ENCODE measurements around the gene ATP11A.

ATP11A gene

GRCh38 chr13:112928020-112928971, 238.5 kb downstream of the ATP11A start:
- H3K4me1 Mint-ChIP-seq = peaks cover 3% of the 10 kb centered on the region
- H3K9me3 Mint-ChIP-seq = no peaks in the 10 kb centered on the region
- ATAC-seq (no peak), DNase-seq (no peak)
- no peak overlapping the region for H3K4me3 Mint-ChIP-seq
- H3K27ac Mint-ChIP-seq = no peak overlapping the region
- peaks cover 38% of the 10 kb centered on the region for H3K27me3 Mint-ChIP-seq
- H3K36me3 Mint-ChIP-seq (ENCODE audit: low read depth) = no peaks in the 10 kb centered on the region

DNA sequence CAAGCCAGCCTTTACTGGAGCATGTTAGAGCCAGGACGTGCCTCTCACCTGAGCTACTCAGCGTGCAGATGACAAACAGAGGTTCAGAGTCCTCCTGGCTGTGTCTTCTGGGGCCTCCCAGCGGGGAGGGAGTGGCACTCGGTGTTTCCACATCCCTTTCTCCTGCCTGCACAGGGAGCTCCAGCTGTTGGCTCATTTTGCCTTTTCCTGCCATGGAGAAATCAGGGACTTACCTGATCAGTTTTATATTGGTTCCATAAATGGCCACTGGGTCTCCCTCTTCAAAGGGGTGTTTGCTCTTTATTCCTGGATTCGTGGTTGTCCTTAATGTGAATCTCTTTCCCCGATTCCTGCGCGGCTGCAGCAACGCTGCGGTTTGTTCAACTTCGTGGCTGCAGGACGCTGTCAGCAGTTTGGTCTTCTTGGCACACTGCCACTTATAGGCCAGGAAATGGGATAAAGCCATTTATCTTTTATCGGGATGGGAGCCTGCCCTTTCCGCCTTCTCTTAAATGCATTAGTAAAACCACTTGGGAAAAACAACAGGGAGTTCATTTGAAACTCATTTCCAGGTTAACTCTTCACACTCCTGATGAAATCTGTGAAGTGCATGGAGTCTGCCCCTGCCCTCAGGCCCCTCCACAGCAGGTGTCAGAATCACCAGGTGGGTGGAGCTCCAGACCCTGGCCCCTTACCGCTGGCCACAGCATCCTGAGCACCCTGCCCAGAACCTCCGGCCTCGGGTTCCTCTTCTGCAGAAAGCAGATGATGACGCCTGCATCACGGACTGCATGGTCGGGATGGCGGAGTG, 239.3 kb downstream of the ATP11A start:
- DNase-seq (no peak), ATAC-seq (no peak)
- no peaks in the 10 kb centered on the region for H3K9me3 Mint-ChIP-seq
- H3K4me1 Mint-ChIP-seq = peaks cover 3% of the 10 kb centered on the region
- no peak overlapping the region for H3K4me3 Mint-ChIP-seq
- H3K27ac Mint-ChIP-seq = no peak overlapping the region
- H3K36me3 Mint-ChIP-seq (ENCODE audit: low read depth) = no peaks in the 10 kb centered on the region
- peaks cover 37% of the 10 kb centered on the region for H3K27me3 Mint-ChIP-seq

DNA sequence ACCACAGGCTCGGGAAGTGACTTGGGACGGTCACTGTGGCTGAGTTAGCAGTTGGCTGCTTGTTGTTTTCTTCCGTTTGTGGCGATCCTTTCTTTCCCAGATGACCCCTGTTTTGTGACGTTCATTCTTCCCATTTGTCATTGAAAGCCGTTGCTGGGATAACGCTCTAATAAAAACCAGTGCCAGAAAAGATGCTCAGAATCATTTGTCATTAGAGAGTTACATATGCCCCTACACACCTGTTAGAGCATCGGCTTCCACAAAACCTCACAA, 239.9 kb downstream of the ATP11A start:
- ATAC-seq (no peak), DNase-seq (no peak)
- H3K9me3 Mint-ChIP-seq = no peaks in the 10 kb centered on the region
- no peak overlapping the region for H3K4me3 Mint-ChIP-seq
- no peak overlapping the region for H3K27ac Mint-ChIP-seq
- peaks cover 37% of the 10 kb centered on the region for H3K27me3 Mint-ChIP-seq
- H3K36me3 Mint-ChIP-seq (ENCODE audit: low read depth) = no peaks in the 10 kb centered on the region
- peaks cover 3% of the 10 kb centered on the region for H3K4me1 Mint-ChIP-seq

- no peak overlapping the region for H3K4me3 Mint-ChIP-seq
- peaks cover 3% of the 10 kb centered on the region for H3K4me1 Mint-ChIP-seq
- DNase-seq (no peak), ATAC-seq (no peak)
- no peaks in the 10 kb centered on the region for H3K36me3 Mint-ChIP-seq (ENCODE audit: low read depth)
- H3K27me3 Mint-ChIP-seq = peaks cover 37% of the 10 kb centered on the region
- no peaks in the 10 kb centered on the region for H3K9me3 Mint-ChIP-seq
- H3K27ac Mint-ChIP-seq = no peak overlapping the region
These were observed 240.4 kb downstream of the ATP11A start for GRCh38 chr13:112930192-112930591.

- peaks cover 3% of the 10 kb centered on the region for H3K4me1 Mint-ChIP-seq
- H3K9me3 Mint-ChIP-seq = no peaks in the 10 kb centered on the region
- ATAC-seq (no peak), DNase-seq (no peak)
- H3K36me3 Mint-ChIP-seq (ENCODE audit: low read depth) = no peaks in the 10 kb centered on the region
- H3K27ac Mint-ChIP-seq = no peak overlapping the region
- peaks cover 39% of the 10 kb centered on the region for H3K27me3 Mint-ChIP-seq
- H3K4me3 Mint-ChIP-seq = no peak overlapping the region
These were observed 241.4 kb downstream of the ATP11A start for GRCh38 chr13:112931028-112931934.

DNA sequence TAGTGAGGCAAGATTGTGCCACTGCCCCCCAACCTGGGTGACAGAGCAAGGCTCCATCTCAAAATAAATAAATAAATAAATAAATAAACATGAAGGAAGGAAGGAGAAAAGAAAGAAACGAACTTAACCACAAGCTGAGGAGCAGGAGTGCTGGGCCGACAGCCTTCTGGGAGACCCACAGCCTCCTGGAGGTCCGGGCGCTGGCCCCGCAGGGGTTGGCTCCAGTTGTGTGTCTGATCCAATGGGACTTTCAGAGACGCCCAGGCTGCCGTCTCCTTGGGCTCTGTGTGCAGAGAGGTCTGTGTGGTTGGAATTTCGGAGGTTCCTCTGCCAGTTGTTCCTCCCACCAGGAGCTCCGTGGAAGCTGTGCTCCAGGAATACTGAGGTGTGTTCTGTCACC, 243.1 kb downstream of the ATP11A start:
- H3K4me3 Mint-ChIP-seq = no peak overlapping the region
- peaks cover 3% of the 10 kb centered on the region for H3K4me1 Mint-ChIP-seq
- H3K27ac Mint-ChIP-seq = no peak overlapping the region
- peaks cover 39% of the 10 kb centered on the region for H3K27me3 Mint-ChIP-seq
- no peaks in the 10 kb centered on the region for H3K36me3 Mint-ChIP-seq (ENCODE audit: low read depth)
- no peaks in the 10 kb centered on the region for H3K9me3 Mint-ChIP-seq
- no peak for ATAC-seq
- DNase-seq = no peak

DNA sequence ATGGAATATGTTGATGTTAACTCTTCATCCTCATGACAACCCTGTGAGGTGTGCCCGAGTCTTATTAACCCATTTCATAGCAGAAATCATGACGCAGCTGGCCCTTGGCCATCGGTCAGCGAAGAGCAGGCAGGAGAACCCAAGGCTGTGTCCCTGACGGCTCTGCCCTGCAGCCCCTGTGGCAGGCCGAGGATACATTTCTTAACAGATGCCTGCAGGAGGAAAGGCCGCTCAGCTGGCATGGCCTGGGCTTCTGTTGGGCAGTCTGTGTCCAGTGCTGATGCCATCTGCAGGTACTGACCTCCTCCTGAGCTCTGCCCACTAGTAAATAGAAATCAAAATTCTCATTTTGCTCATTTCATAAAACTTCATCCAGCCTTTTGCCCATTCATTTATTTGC, 243.8 kb downstream of the ATP11A start:
- no peaks in the 10 kb centered on the region for H3K9me3 Mint-ChIP-seq
- H3K27ac Mint-ChIP-seq = no peak overlapping the region
- ATAC-seq = no peak
- no peaks in the 10 kb centered on the region for H3K36me3 Mint-ChIP-seq (ENCODE audit: low read depth)
- H3K4me1 Mint-ChIP-seq = peaks cover 3% of the 10 kb centered on the region
- H3K27me3 Mint-ChIP-seq = peaks cover 34% of the 10 kb centered on the region
- DNase-seq = no peak
- H3K4me3 Mint-ChIP-seq = no peak overlapping the region

DNA sequence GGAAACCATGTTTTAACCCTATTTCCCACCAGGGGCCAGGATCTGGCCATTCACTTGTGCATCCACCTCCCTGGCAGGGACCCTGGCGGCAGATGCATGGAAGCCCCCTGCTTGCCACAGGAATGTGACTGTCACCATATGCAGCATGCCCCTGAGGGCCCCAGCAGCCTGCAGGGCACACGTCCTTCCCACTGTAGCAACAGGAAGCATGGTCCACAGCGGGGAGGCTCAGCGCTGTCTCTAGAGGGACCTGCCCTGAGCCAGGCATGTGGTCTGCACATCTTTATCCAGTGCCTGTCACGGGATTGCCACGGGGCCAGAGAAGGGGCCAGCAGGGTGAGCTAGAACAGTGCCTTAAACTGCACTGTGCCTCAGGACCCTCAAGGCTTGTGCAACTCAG, 244.2 kb downstream of the ATP11A start:
- H3K9me3 Mint-ChIP-seq = no peaks in the 10 kb centered on the region
- no peak overlapping the region for H3K4me3 Mint-ChIP-seq
- ATAC-seq (no peak), DNase-seq (no peak)
- peaks cover 3% of the 10 kb centered on the region for H3K4me1 Mint-ChIP-seq
- H3K27me3 Mint-ChIP-seq = peaks cover 31% of the 10 kb centered on the region
- no peak overlapping the region for H3K27ac Mint-ChIP-seq
- H3K36me3 Mint-ChIP-seq (ENCODE audit: low read depth) = no peaks in the 10 kb centered on the region
